H9 (cell line): ENCODE results near the gene ITGAX. TPM values are rescaled to one million over a fixed set of nuclear protein-coding genes. Genes with fewer than 3 reads are reported as not detected.

Source experiments
- DNase-seq: peaks from one replicate; pipeline ENCODE4 v3.0.0-alpha.2; 2017
- H2AFZ ChIP-seq: one replicate; pipeline ENCODE4 v1.6.1; 2013; ENCODE audit warnings: mild to moderate bottlenecking, low read length, control low read depth, moderate library complexity
- H2AK5ac ChIP-seq: 2 replicates; pipeline ENCODE4 v1.6.1; 2013; ENCODE audit warnings: low read length, control low read depth, mixed read lengths; ENCODE audit not compliant: insufficient read length
- H2BK120ac ChIP-seq: one replicate; pipeline ENCODE4 v1.6.1; 2013; ENCODE audit warnings: low read depth, mild to moderate bottlenecking, low read length, control low read depth, inconsistent platforms; ENCODE audit not compliant: poor library complexity, severe bottlenecking
- H2BK12ac ChIP-seq: 2 replicates; pipeline ENCODE4 v1.6.1; 2013; ENCODE audit warnings: low read length, control low read depth, mixed read lengths, low read depth; ENCODE audit not compliant: insufficient read length
- H2BK15ac ChIP-seq: 2 replicates; pipeline ENCODE4 v1.6.1; 2013; ENCODE audit warnings: low read depth, low read length, control low read depth
- H2BK20ac ChIP-seq: one replicate; pipeline ENCODE4 v1.6.1; 2013; ENCODE audit warnings: low read depth, mild to moderate bottlenecking, low read length, control low read depth, inconsistent platforms; ENCODE audit not compliant: poor library complexity, severe bottlenecking
- H2BK5ac ChIP-seq: 2 replicates; pipeline ENCODE4 v1.6.1; 2013; ENCODE audit warnings: low read length, control low read depth, mixed read lengths; ENCODE audit not compliant: insufficient read length
- H3K14ac ChIP-seq: 2 replicates; pipeline ENCODE4 v1.6.1; 2013; ENCODE audit warnings: low read length, control low read depth; ENCODE audit not compliant: insufficient read depth
- H3K18ac ChIP-seq: 2 replicates; pipeline ENCODE4 v1.6.1; 2013; ENCODE audit warnings: low read depth, mild to moderate bottlenecking, mixed read lengths, low read length, control low read depth; ENCODE audit not compliant: insufficient read length
- H3K23ac ChIP-seq: 2 replicates; pipeline ENCODE4 v1.6.1; 2013; ENCODE audit warnings: low read length, control low read depth, mixed read lengths, low read depth; ENCODE audit not compliant: insufficient read length
- H3K23me2 ChIP-seq: 2 replicates; pipeline ENCODE4 v1.6.1; 2013; ENCODE audit warnings: low read depth, mild to moderate bottlenecking, mixed read lengths, low read length, control low read depth; ENCODE audit not compliant: insufficient read length, poor library complexity, severe bottlenecking
- H3K27ac ChIP-seq: 2 replicates; pipeline ENCODE4 v1.5.1; 2013; ENCODE audit warnings: low read length, control low read depth, mixed read lengths, low read depth; ENCODE audit not compliant: insufficient read length
- H3K27me3 ChIP-seq: 2 replicates; pipeline ENCODE4 v1.6.1; 2013; ENCODE audit warnings: low read length, control low read depth, inconsistent platforms; ENCODE audit not compliant: insufficient read depth
- H3K4ac ChIP-seq: 2 replicates; pipeline ENCODE4 v1.6.1; 2013; ENCODE audit warnings: low read depth, mild to moderate bottlenecking, control low read depth, inconsistent platforms, low read length, moderate library complexity
- H3K4me1 ChIP-seq: 2 replicates; pipeline ENCODE4 v1.6.1; 2013; ENCODE audit warnings: low read length, control low read depth, inconsistent platforms; ENCODE audit not compliant: insufficient read depth
- H3K4me2 ChIP-seq: 2 replicates; pipeline ENCODE4 v1.6.1; 2013; ENCODE audit warnings: low read length, control low read depth, mixed read lengths; ENCODE audit not compliant: insufficient read length, insufficient read depth
- H3K56ac ChIP-seq: 2 replicates; pipeline ENCODE4 v1.6.1; 2013; ENCODE audit warnings: low read depth, mild to moderate bottlenecking, mixed read lengths, low read length, control low read depth; ENCODE audit not compliant: insufficient read length
- H3K79me1 ChIP-seq: 2 replicates; pipeline ENCODE4 v1.6.1; 2013; ENCODE audit warnings: low read depth, mild to moderate bottlenecking, moderate library complexity, low read length, control low read depth, inconsistent platforms; ENCODE audit not compliant: insufficient read depth, poor library complexity, severe bottlenecking
- H3K79me2 ChIP-seq: 2 replicates; pipeline ENCODE4 v1.6.1; 2013; ENCODE audit warnings: low read length, control low read depth, inconsistent platforms; ENCODE audit not compliant: insufficient read depth
- H3K9ac ChIP-seq: 2 replicates; pipeline ENCODE4 v1.6.1; 2013; ENCODE audit warnings: low read length, control low read depth, mixed read lengths; ENCODE audit not compliant: insufficient read length; ENCODE audit errors: extremely low read depth
- H3K9me3 ChIP-seq: one replicate; pipeline ENCODE4 v1.6.1; 2013; ENCODE audit warnings: low read depth, low read length, inconsistent platforms; ENCODE audit not compliant: control insufficient read depth
- H3T11ph ChIP-seq: one replicate; pipeline ENCODE4 v1.6.1; 2013; ENCODE audit warnings: mild to moderate bottlenecking, low read length, control low read depth, inconsistent platforms
- H4K20me1 ChIP-seq: one replicate; pipeline ENCODE4 v1.6.1; 2013; ENCODE audit not compliant: control insufficient read depth, insufficient read length, insufficient read depth
- H4K5ac ChIP-seq: 2 replicates; pipeline ENCODE4 v1.6.1; 2013; ENCODE audit warnings: low read depth, mild to moderate bottlenecking, mixed read lengths, low read length, control low read depth; ENCODE audit not compliant: insufficient read length
- H4K8ac ChIP-seq: replicated peaks from 2 replicates; pipeline ENCODE4 v1.6.1; 2013; ENCODE audit warnings: low read length, control low read depth, mixed read lengths, low read depth; ENCODE audit not compliant: insufficient read length
- H4K91ac ChIP-seq: 2 replicates; pipeline ENCODE4 v1.6.1; 2013; ENCODE audit warnings: low read depth, mild to moderate bottlenecking, moderate library complexity, mixed read lengths, low read length, control low read depth; ENCODE audit not compliant: insufficient read length
- H3K27ac Mint-ChIP-seq, 3 experiments: 2 replicates in 2 of 3; 3 replicates in 1 of 3; pipeline ENCODE4 v1.8.0; 2020 to 2021; ENCODE audit warnings: mixed read lengths in 3 of 3, mild to moderate bottlenecking in 1 of 3, moderate library complexity in 1 of 3
- H3K27me3 Mint-ChIP-seq: 2 replicates; pipeline ENCODE4 v1.8.0; 2021; ENCODE audit warnings: low read depth, mild to moderate bottlenecking, moderate library complexity, mixed read lengths
- H3K36me3 Mint-ChIP-seq, 3 experiments: 2 replicates in 2 of 3; 3 replicates in 1 of 3; pipeline ENCODE4 v1.8.0; 2020 to 2021; ENCODE audit warnings: low read depth in 3 of 3, mixed read lengths in 3 of 3; ENCODE audit not compliant: insufficient read depth in 1 of 3
- H3K4me1 Mint-ChIP-seq, 2 experiments: 2 replicates each; pipeline ENCODE4 v1.8.0; 2020; ENCODE audit warnings: mixed read lengths in 2 of 2
- H3K4me3 Mint-ChIP-seq, 2 experiments: 2 replicates in 1 of 2; 3 replicates in 1 of 2; pipeline ENCODE4 v1.8.0; 2020 to 2021; ENCODE audit warnings: mild to moderate bottlenecking in 2 of 2, mixed read lengths in 2 of 2, moderate library complexity in 1 of 2
- H3K9me3 Mint-ChIP-seq, 2 experiments: 2 replicates in 1 of 2; 3 replicates in 1 of 2; pipeline ENCODE4 v1.8.0; 2020; ENCODE audit warnings: mild to moderate bottlenecking in 2 of 2, mixed read lengths in 2 of 2, moderate library complexity in 1 of 2
- WGBS: extraction: QIAGEN DNeasy Blood & Tissue Kit; methylation state at CpG from one replicate; pipeline ENCODE4 v1.1.7; 2013; ENCODE audit warnings: missing lambda C conversion rate, low lambda C conversion rate, mixed read lengths; ENCODE audit not compliant: insufficient read length; ENCODE audit errors: extremely low coverage; 5-methylcytosine and 5-hydroxymethylcytosine counted together
- total RNA-seq: library from RNA; stranded (reverse); gene quantifications from 2 replicates; pipeline ENCODE4 v1.2.1, GENCODE V29; 2021
- TF ChIP-seq, protein P1 (sequence below): fragments of 200-600 bp; sonication (generic); conservative IDR thresholded peaks from 3 replicates; pipeline ENCODE4 v1.8.0; 2021; ENCODE audit warnings: antibody characterized with exemption, mild to moderate bottlenecking

The ITGAX gene
- total RNA-seq, 1 experiment from 2014 or later: 0.28 TPM

DNA sequence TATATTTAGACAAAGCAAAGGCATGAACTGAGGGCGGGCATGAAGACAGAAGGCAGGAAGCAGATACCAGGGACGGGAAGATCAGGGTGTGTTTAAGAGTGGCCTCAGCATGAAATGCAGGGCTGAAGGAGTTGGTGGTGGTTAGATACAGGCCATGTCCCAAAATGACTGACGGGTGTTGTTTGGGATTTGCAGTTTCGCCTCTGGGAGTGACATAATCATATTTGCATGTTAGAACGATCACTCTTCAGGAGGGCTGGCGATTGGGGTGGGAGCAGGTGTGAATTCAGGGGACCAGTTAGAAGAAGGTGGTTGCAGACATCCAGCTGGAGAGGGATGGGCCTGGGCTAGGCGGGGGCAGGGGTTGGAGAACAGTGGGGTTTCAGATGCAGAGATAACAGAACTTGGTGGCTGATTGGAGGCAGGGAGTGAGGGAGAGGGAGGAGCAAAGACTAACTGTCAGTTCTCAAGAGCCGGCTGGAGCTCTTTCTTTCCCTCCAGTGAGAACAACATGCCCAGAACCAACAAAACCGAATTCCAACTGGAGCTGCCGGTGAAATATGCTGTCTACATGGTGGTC, 27.2 kb upstream of the ITGAX start:
- no peaks in the 10 kb centered on the region for H3K79me1 ChIP-seq
- H4K5ac ChIP-seq: no peak overlapping the region
- no peak overlapping the region for H2BK15ac ChIP-seq
- no peak overlapping the region for H2BK120ac ChIP-seq
- H3K18ac ChIP-seq: no peak overlapping the region
- H2AK5ac ChIP-seq: no peak overlapping the region
- H3K27ac ChIP-seq: no peak overlapping the region
- peaks cover 14% of the 10 kb centered on the region; the same call in 1 of the 2 replicates for H3K27me3 ChIP-seq
- H3K23me2 ChIP-seq: peaks cover 4% of the 10 kb centered on the region
- H2BK5ac ChIP-seq: no peak overlapping the region
- no CpG with 5 or more reads among the region's 10 CpGs for WGBS
- Mint-ChIP-seq H3K27ac (peak overlapping the region in 1 of 3 experiments; percentile 15; a peak in 2 of 7 replicates), H3K27me3 (peaks cover 35% of the 10 kb centered on the region), H3K36me3 (peaks cover 2% of the 10 kb centered on the region in 3 experiments; a peak in 6 of 7 replicates), H3K9me3 (peaks cover 8 to 11% of the 10 kb centered on the region in 2 experiments), H3K4me1 (peaks cover 22 to 25% of the 10 kb centered on the region in 2 experiments), H3K4me3 (no peak overlapping the region; a peak in 1 of 5 replicates)
- no peak overlapping the region for H3K9ac ChIP-seq
- peaks cover 2% of the 10 kb centered on the region; the same call in 1 of the 2 replicates for H3K4me1 ChIP-seq
- H3T11ph ChIP-seq: no peak overlapping the region
- TF ChIP-seq, protein P1, sequence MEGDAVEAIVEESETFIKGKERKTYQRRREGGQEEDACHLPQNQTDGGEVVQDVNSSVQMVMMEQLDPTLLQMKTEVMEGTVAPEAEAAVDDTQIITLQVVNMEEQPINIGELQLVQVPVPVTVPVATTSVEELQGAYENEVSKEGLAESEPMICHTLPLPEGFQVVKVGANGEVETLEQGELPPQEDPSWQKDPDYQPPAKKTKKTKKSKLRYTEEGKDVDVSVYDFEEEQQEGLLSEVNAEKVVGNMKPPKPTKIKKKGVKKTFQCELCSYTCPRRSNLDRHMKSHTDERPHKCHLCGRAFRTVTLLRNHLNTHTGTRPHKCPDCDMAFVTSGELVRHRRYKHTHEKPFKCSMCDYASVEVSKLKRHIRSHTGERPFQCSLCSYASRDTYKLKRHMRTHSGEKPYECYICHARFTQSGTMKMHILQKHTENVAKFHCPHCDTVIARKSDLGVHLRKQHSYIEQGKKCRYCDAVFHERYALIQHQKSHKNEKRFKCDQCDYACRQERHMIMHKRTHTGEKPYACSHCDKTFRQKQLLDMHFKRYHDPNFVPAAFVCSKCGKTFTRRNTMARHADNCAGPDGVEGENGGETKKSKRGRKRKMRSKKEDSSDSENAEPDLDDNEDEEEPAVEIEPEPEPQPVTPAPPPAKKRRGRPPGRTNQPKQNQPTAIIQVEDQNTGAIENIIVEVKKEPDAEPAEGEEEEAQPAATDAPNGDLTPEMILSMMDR: no peak
- H3K23ac ChIP-seq: no peak overlapping the region
- no peak overlapping the region for H3K14ac ChIP-seq
- H4K91ac ChIP-seq: no peak overlapping the region
- H3K56ac ChIP-seq: no peak overlapping the region
- H2BK12ac ChIP-seq: no peak overlapping the region
- H3K4me2 ChIP-seq: no peak overlapping the region
- H3K79me2 ChIP-seq: no peaks in the 10 kb centered on the region
- H2BK20ac ChIP-seq: no peak overlapping the region
- peak; percentile 48 for DNase-seq
- no peak overlapping the region for H4K8ac ChIP-seq
- H3K4ac ChIP-seq: no peak overlapping the region
- H2AFZ ChIP-seq: no peak overlapping the region
- no peaks in the 10 kb centered on the region for H4K20me1 ChIP-seq
- no peaks in the 10 kb centered on the region for H3K9me3 ChIP-seq
